Upper lobe of right lung (tissue), 1 donor: ENCODE data around the gene TMA7B. TPM values are rescaled to one million over a fixed set of nuclear protein-coding genes. Genes with fewer than 3 reads are reported as not detected.

ENCODE experiments used
- ATAC-seq: fragments of 200-7000 bp; cut with Tn5 transposase; one replicate; pipeline ENCODE4 v1.9.1; 2020; ENCODE audit warnings: mild to moderate bottlenecking, moderate library complexity
- DNase-seq: peaks from one replicate; pipeline ENCODE4 v3.0.0-alpha.2; 2020
- H3K27ac ChIP-seq: fragments of 200-600 bp; one replicate; pipeline ENCODE4 v1.8.0; 2022
- H3K27me3 ChIP-seq: fragments of 200-600 bp; one replicate; pipeline ENCODE4 v1.8.0; 2022; ENCODE audit warnings: mild to moderate bottlenecking
- H3K36me3 ChIP-seq: fragments of 200-600 bp; one replicate; pipeline ENCODE4 v1.8.0; 2022
- H3K4me1 ChIP-seq: fragments of 200-600 bp; one replicate; pipeline ENCODE4 v1.8.0; 2022
- H3K4me3 ChIP-seq: fragments of 200-600 bp; one replicate; pipeline ENCODE4 v1.8.0; 2022; ENCODE audit warnings: mild to moderate bottlenecking
- H3K9me3 ChIP-seq: fragments of 200-600 bp; one replicate; pipeline ENCODE4 v1.8.0; 2022
- intact Hi-C: fragments of 100-400 bp; cut with DNase I; formaldehyde crosslinking; loops from one replicate; pipeline ENCODE4 v1.11.0; 2022
- total RNA-seq: library from RNA; stranded (reverse); fragmentation: NEBNext Ultra II Directional; extraction: Animal tissue kit (Norgen Biotek cat#: 25700); gene quantifications from one replicate; pipeline ENCODE4 v1.2.1, GENCODE V29; 2021
- TF ChIP-seq, protein P1 (sequence below): fragments of 200-600 bp; IDR thresholded peaks from one replicate; pipeline ENCODE4 v1.8.0; 2022; ENCODE audit warnings: antibody characterized with exemption
- donor health status: DM: no; HTN: yes; CAD: no; lungs with severe emphysema.

Gene TMA7B
- total RNA-seq, 1 donor from 2014 or later = 0.69 TPM

DNA sequence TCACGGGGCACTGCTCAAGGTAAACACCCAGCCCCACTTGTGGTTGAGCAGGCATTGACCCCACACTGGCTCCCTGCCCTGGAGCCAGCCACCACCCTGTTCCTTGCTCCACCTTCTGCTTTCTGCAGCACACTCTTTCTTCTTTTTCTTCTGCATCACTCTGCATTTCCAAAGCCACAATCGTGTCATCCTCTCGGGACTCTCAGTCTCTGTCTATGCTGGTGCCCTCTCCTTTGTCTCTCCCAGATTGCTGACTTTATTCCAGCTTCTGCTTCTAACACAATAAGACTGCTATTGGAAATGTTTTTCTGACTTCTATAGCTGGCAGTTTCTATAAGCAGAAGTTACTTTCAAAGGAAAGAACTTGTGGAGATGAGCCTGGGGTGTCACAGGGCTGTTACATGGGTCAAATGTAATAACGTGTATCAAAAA, 44.9 kb upstream of the TMA7B start:
- H3K4me3 ChIP-seq = no peak overlapping the region
- TF ChIP-seq, protein P1, sequence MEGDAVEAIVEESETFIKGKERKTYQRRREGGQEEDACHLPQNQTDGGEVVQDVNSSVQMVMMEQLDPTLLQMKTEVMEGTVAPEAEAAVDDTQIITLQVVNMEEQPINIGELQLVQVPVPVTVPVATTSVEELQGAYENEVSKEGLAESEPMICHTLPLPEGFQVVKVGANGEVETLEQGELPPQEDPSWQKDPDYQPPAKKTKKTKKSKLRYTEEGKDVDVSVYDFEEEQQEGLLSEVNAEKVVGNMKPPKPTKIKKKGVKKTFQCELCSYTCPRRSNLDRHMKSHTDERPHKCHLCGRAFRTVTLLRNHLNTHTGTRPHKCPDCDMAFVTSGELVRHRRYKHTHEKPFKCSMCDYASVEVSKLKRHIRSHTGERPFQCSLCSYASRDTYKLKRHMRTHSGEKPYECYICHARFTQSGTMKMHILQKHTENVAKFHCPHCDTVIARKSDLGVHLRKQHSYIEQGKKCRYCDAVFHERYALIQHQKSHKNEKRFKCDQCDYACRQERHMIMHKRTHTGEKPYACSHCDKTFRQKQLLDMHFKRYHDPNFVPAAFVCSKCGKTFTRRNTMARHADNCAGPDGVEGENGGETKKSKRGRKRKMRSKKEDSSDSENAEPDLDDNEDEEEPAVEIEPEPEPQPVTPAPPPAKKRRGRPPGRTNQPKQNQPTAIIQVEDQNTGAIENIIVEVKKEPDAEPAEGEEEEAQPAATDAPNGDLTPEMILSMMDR = no peak
- intact Hi-C loops = no loop called here
- ATAC-seq (no peak), DNase-seq (no peak)
- H3K4me1 ChIP-seq = peaks cover 13% of the 10 kb centered on the region
- no peaks in the 10 kb centered on the region for H3K36me3 ChIP-seq
- H3K9me3 ChIP-seq = no peaks in the 10 kb centered on the region
- peaks cover 43% of the 10 kb centered on the region for H3K27me3 ChIP-seq
- no peak overlapping the region for H3K27ac ChIP-seq

DNA sequence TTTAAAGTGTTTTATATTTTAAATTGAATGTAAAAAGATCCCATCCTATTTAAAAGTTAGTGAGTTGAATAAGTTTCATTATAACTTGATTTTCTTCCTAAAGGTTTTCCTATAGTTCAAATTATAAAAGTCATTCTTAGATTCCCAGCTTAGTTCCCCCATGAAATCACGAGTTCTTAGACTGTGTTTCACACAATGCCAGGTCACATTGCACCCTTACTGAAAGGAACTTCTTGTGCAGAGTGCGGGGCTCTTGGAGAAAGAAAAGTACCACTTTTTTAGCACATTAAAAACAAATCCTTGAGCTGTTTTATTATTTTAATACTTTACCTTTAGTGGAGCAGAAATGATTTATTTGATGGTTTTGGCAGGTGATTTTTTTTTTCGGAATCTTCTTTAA, 43.7 kb upstream of the TMA7B start:
- peaks cover 18% of the 10 kb centered on the region for H3K4me1 ChIP-seq
- H3K4me3 ChIP-seq = no peak overlapping the region
- H3K36me3 ChIP-seq = no peaks in the 10 kb centered on the region
- H3K27ac ChIP-seq = no peak overlapping the region
- ATAC-seq (no peak), DNase-seq (no peak)
- H3K9me3 ChIP-seq = no peaks in the 10 kb centered on the region
- TF ChIP-seq, protein P1 = no peak
- H3K27me3 ChIP-seq = peaks cover 36% of the 10 kb centered on the region
- intact Hi-C loops = no loop called here

DNA sequence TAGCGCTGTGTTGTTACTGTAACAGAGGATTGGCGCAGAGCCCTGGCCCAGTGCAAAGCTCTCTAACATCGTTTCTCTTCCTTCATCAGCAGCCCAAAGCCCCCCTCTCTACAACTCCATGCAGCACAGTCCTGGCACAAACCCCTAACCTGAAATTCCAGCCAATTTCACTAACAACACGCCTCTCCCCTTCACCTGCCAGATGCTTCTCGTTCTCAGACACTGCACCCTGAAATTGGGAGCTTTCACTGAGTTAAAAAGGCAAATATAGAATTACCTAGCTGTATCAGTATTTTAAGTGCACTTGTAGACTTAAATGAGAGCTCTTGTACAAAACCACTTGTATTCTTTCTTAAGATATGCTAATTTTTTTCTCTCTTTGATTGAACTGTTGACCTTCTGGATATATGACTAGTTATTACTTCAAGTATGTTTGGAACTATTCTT, 43.0 kb upstream of the TMA7B start:
- peak; percentile 59 for ATAC-seq
- no peak for DNase-seq
- peak overlapping the region; percentile 36 for H3K27ac ChIP-seq
- H3K27me3 ChIP-seq = peaks cover 36% of the 10 kb centered on the region
- peaks cover 18% of the 10 kb centered on the region for H3K4me1 ChIP-seq
- no peaks in the 10 kb centered on the region for H3K9me3 ChIP-seq
- H3K4me3 ChIP-seq = no peak overlapping the region
- TF ChIP-seq, protein P1 = no peak
- intact Hi-C loops = no loop called here
- H3K36me3 ChIP-seq = no peaks in the 10 kb centered on the region

DNA sequence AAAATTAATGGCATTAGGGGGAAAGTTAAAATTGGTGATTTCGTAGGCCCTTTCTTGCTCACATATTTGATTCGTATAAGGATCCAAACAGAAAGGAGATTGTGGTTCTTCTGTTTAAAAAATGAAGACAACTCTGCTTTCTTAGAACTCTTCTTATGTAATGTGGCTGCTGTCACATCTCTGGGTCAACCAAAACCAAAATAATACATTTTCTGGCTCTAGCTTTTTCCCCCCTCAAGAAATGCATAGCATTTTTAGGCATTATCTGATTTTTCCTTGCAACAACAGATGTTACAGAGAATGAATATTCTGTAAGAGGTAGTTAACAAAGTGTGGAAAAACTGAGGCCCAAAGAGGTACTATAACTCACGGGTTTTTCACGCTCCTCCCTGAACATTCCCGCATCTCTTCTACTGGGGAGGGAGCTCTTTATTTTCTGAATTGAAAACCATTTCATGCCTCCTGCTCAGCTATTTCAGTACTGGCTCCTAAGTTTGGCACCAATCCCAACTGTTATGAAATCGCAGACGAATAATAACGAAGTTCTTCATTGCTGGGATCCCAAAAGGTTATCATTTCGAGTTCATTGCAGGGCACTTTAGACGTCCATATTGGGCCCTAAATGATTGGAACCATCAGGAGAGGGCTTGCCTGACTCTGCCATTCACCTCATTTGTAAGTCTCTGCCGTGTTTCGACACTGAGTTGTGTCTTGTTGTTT, 42.3 kb upstream of the TMA7B start:
- peaks cover 18% of the 10 kb centered on the region for H3K4me1 ChIP-seq
- H3K9me3 ChIP-seq = no peaks in the 10 kb centered on the region
- H3K4me3 ChIP-seq = no peak overlapping the region
- intact Hi-C loops = no loop called here
- no peak overlapping the region for H3K27ac ChIP-seq
- H3K36me3 ChIP-seq = no peaks in the 10 kb centered on the region
- TF ChIP-seq, protein P1 = no peak
- H3K27me3 ChIP-seq = peaks cover 40% of the 10 kb centered on the region
- ATAC-seq (no peak), DNase-seq (no peak)

DNA sequence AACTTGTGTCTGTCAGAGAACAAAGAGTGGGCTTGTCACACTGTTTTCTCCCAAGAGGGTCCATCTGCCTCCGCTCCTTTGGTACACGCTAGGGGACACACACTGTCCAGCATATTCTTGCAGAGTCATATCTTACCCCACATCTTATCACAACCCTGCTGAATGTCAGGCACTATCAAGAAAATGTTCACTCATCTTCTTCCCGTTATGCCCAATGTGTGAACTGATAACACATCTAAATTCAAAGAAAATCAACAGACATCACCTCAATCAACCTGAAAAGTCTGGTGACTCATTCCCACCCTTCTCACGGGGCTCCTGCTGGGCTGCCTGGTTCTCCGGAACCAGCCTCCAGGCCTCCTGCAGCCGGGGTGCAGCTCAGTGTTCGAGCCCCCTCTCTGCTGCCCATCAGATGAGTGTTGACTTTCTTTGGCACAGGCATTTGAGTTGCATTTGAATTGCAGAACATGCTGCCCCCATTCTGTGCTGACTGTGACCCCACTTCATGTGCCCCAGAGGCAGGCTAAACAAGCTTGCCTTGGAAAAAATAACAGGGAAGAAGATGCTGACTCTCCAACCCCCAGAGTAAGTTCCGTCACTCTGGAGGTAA, 40.0 kb upstream of the TMA7B start:
- Histone ChIP-seq H3K4me1 (peaks cover 19% of the 10 kb centered on the region), H3K9me3 (no peaks in the 10 kb centered on the region), H3K27me3 (peaks cover 37% of the 10 kb centered on the region), H3K4me3 (no peak overlapping the region), H3K27ac (no peak overlapping the region), H3K36me3 (no peaks in the 10 kb centered on the region)
- DNase-seq (no peak), ATAC-seq (no peak)
- intact Hi-C loops = no loop called here
- TF ChIP-seq, protein P1 = no peak
